HepG2 (cell line): ENCODE results near the gene AUTS2. TPM values are rescaled to one million over a fixed set of nuclear protein-coding genes. Genes with fewer than 3 reads are reported as not detected.

ENCODE experiments used
- ATAC-seq: fragments of 200-7000 bp; cut with Tn5 transposase; 3 replicates; pipeline ENCODE4 v1.9.1; 2020; ENCODE audit warnings: mild to moderate bottlenecking, moderate library complexity
- BruUV-seq: library from RNA; stranded (reverse); fragments of 400-500 nt; replicated peaks from 2 replicates; lab custom pipeline; 2021; lab: Mats Ljungman, UMichigan
- CTCF ChIA-PET: fragments of 300-600 bp; formaldehyde crosslinking; extraction: SDS; loops from one replicate; lab custom pipeline; 2021; ENCODE audit warnings: low total read pairs, inconsistent platforms, low intra/inter-chr PET ratio; lab: Yijun Ruan, JAX
- POLR2A ChIA-PET: fragments of 350-600 bp; sonication (Branson Sonifier 250); formaldehyde crosslinking; loops from one replicate; lab custom pipeline; 2020; ENCODE audit warnings: antibody characterized with exemption, inconsistent platforms; lab: Yijun Ruan, JAX
- DNase-seq: peaks from one replicate; pipeline ENCODE4 v3.0.0-alpha.2; 2015; ENCODE audit warnings: low spot score
- FAIRE-seq: peaks from 3 replicates; lab custom pipeline; 2011; peaks lifted over from hg19 to GRCh38; lab: Jason Lieb, UNC
- H2AFZ ChIP-seq: one replicate; pipeline ENCODE4 v1.6.1; 2011; ENCODE audit warnings: low read length, inconsistent platforms
- H3K27ac ChIP-seq: fragments of 300-600 bp; 3 replicates; pipeline ENCODE4 v1.8.0; 2011; ENCODE audit warnings: mixed run types, mild to moderate bottlenecking, mixed read lengths, low read length, inconsistent platforms; ENCODE audit not compliant: insufficient read depth; ENCODE audit errors: extremely low read length
- H3K27me3 ChIP-seq, 2 experiments: fragments of 200-600 bp in 1 of 2; 2 replicates in 1 of 2; 3 replicates in 1 of 2; pipeline versions ENCODE4 v1.6.0 to v1.8.0; 2011; ENCODE audit warnings: low read length in 2 of 2, mild to moderate bottlenecking in 2 of 2, moderate library complexity in 2 of 2, inconsistent platforms in 1 of 2; ENCODE audit not compliant: insufficient read depth in 2 of 2, control insufficient read depth in 1 of 2
- H3K36me3 ChIP-seq, 2 experiments: fragments of 200-600 bp in 1 of 2; replicated peaks in 1 of 2; 2 replicates in 1 of 2; 3 replicates in 1 of 2; pipeline versions ENCODE4 v1.5.1 to v1.8.0; 2011; ENCODE audit warnings: low read length in 2 of 2, inconsistent platforms in 1 of 2; ENCODE audit not compliant: insufficient read depth in 2 of 2, control insufficient read depth in 1 of 2
- H3K4me1 ChIP-seq: 2 replicates; pipeline ENCODE4 v1.5.1; 2012; ENCODE audit warnings: low read length, inconsistent platforms; ENCODE audit not compliant: insufficient read depth
- H3K4me2 ChIP-seq: 2 replicates; pipeline ENCODE4 v1.6.0; 2011; ENCODE audit warnings: low read depth, low read length, inconsistent platforms
- H3K4me3 ChIP-seq, 3 experiments: fragments of 200-600 bp in 1 of 3; sonication (generic), shearing (Covaris generic) in 1 of 3; replicated peaks in 1 of 3; 2 replicates each; pipeline ENCODE4 v1.5.1; 2011 to 2016; ENCODE audit warnings: low read length in 3 of 3, inconsistent platforms in 2 of 3, low read depth in 2 of 3, mild to moderate bottlenecking in 2 of 3, control low read depth in 1 of 3, mixed read lengths in 1 of 3; ENCODE audit not compliant: insufficient read depth in 1 of 3
- H3K79me2 ChIP-seq: one replicate; pipeline ENCODE4 v1.6.1; 2011; ENCODE audit warnings: low read length, inconsistent platforms; ENCODE audit not compliant: insufficient read depth
- H3K9ac ChIP-seq: 2 replicates; pipeline ENCODE4 v1.6.0; 2011; ENCODE audit warnings: mild to moderate bottlenecking, low read depth, low read length, inconsistent platforms; ENCODE audit not compliant: insufficient read depth
- H3K9me3 ChIP-seq: 2 replicates; pipeline ENCODE4 v1.5.1; 2012; ENCODE audit warnings: mild to moderate bottlenecking, low read length
- H4K20me1 ChIP-seq: 2 replicates; pipeline ENCODE4 v1.6.0; 2011; ENCODE audit warnings: inconsistent platforms, mild to moderate bottlenecking, low read length, moderate library complexity; ENCODE audit not compliant: insufficient read depth
- HNRNPLL ChIP-seq: fragments of 200-400 bp; formaldehyde crosslinking; IDR thresholded peaks from 2 replicates; pipeline ENCODE4 v1.6.1; 2017; ENCODE audit warnings: mild to moderate bottlenecking, low read depth, low read length; ENCODE audit not compliant: poor library complexity, severe bottlenecking
- REL ChIP-seq: sonication (generic); formaldehyde crosslinking; conservative IDR thresholded peaks from 2 replicates; pipeline ENCODE4 v1.8.0; 2022; ENCODE audit warnings: mild to moderate bottlenecking, missing genetic modification reagents, moderate library complexity
- WGBS: methylation state at CpG from one replicate; pipeline ENCODE4 v1.1.6; 2017; ENCODE audit warnings: low lambda C conversion rate; 5-methylcytosine and 5-hydroxymethylcytosine counted together
- in situ Hi-C: cut with HindIII; loops from 2 replicates; pipeline ENCODE4 v1.10.0; 2017; ENCODE audit warnings: low pct_unique_long_range_greater_than_20kb; ENCODE audit not compliant: extremely low pct_ligation_motif_present
- intact Hi-C: fragments of 100-400 bp; cut with micrococcal nuclease; formaldehyde crosslinking; loops from one replicate; pipeline ENCODE4 v1.10.0; 2022; ENCODE audit not compliant: unreplicated experiment
- polyA plus RNA-seq, 8 experiments: library from polyadenylated mRNA; depleted of rRNA in 3 of 8; stranded (reverse) in 7 of 8; unstranded in 1 of 8; fragments of >200 nt; fragmentation: Illumina TruSeq in 4 of 8; extraction: Trizol in 4 of 8; gene quantifications; 2 replicates each; pipeline versions ENCODE4 v1.2.1 to v1.2.3, GENCODE V29; 2011 to 2016; ENCODE audit warnings: low read depth in 4 of 8, missing spikeins in 1 of 8, mixed read lengths in 1 of 8; ENCODE audit not compliant: insufficient read depth in 1 of 8
- total RNA-seq, 5 experiments: library from RNA; depleted of rRNA; stranded (reverse); fragments of >200 nt; fragmentation: Illumina TruSeq; extraction: Trizol; gene quantifications; 2 replicates each; pipeline ENCODE4 v1.2.3, GENCODE V29; 2016; ENCODE audit warnings: low read depth in 1 of 5
- TF ChIP-seq, protein P1 (sequence below): sonication (generic); formaldehyde crosslinking; IDR thresholded peaks from 2 replicates; pipeline ENCODE4 v1.4.0; 2020; ENCODE audit warnings: mild to moderate bottlenecking, missing genetic modification reagents

Gene AUTS2
- total and polyA plus RNA-seq, 2 of the 13 experiments (the other 11 are each of a cell fraction or from before 2014, with no cell fraction given): 0.38 TPM; not detected in 1

DNA sequence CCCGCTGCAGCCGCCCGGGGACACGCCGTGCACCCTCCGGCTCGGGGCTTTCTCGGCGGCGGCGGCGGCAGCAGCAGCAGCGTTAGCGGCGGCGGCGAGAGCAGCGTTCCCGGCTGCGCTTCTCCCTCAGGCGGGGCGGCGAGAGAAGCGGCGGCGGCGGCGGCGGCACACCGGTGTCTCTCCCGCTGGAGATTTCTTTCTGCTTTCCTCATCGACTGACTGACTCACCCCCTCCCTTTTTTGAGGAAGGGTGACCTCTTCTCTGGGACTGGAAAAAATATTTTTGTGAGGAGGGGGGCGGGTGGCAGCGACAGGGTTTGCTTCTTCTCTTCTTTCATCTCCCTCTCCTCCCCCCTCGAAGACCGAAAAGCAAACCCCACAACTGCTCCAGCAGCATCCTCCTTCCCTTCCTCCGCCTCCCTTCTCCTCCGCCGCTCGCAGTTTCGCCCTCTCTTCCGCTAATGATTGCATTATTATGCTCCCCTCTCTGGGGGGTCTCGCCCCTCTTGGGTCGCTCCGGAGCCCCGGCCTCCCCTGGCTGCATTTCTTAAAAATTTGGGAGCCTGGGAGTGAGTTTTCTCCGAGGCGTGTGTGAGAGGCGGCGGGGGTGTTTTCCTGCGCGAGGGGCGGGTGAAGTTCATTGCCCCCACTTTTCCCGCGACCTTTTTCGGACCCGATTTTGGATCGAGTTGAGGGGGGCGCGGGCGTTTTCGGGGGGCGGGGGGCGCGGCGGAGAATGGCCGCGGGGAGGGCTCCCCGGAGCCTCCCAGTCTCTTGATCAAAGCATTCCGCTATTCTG lies 411 bp downstream of the AUTS2 start:
- intact Hi-C loops: no loop called here
- Histone ChIP-seq H3K79me2 (no peaks in the 10 kb centered on the region), H3K4me1 (peaks cover 18% of the 10 kb centered on the region), H3K27ac (no peak overlapping the region), H3K4me3 (peak overlapping the region; percentile 60 to 70 (median 62); a peak in 5 of 6 replicates), H3K9ac (no peak overlapping the region), H3K4me2 (peak overlapping the region; percentile 98), H3K9me3 (no peaks in the 10 kb centered on the region), H2AFZ (no peak overlapping the region), H3K27me3 (peaks cover 0 to 32% of the 10 kb centered on the region in 2 experiments; a peak in 4 of 5 replicates), H4K20me1 (no peaks in the 10 kb centered on the region), H3K36me3 (no peaks in the 10 kb centered on the region)
- in situ Hi-C loops: no loop called here
- no peak for ATAC-seq
- TF ChIP-seq REL (CRISPR knock-in tag): no peak
- TF ChIP-seq, protein P1, sequence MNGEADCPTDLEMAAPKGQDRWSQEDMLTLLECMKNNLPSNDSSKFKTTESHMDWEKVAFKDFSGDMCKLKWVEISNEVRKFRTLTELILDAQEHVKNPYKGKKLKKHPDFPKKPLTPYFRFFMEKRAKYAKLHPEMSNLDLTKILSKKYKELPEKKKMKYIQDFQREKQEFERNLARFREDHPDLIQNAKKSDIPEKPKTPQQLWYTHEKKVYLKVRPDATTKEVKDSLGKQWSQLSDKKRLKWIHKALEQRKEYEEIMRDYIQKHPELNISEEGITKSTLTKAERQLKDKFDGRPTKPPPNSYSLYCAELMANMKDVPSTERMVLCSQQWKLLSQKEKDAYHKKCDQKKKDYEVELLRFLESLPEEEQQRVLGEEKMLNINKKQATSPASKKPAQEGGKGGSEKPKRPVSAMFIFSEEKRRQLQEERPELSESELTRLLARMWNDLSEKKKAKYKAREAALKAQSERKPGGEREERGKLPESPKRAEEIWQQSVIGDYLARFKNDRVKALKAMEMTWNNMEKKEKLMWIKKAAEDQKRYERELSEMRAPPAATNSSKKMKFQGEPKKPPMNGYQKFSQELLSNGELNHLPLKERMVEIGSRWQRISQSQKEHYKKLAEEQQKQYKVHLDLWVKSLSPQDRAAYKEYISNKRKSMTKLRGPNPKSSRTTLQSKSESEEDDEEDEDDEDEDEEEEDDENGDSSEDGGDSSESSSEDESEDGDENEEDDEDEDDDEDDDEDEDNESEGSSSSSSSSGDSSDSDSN (CRISPR knock-in tag): peak; percentile 53; the same call in 1 of the 2 replicates
- TF ChIP-seq HNRNPLL: peak; percentile 69
- CTCF ChIA-PET: no interaction called here
- POLR2A ChIA-PET: no interaction called here
- 3% methylated on average over 50 of the region's 70 CpGs for WGBS
- no TSS peak for BruUV-seq
- no peak for DNase-seq
- no peak for FAIRE-seq
